CD4-positive, alpha-beta T cell (primary cell): ENCODE results near the gene PRSS27. TPM values are rescaled to one million over a fixed set of nuclear protein-coding genes. Genes with fewer than 3 reads are reported as not detected.
"Not testable (repeated sequence)": the region's sequence is repeated elsewhere in the genome, so short reads cannot be mapped to it uniquely, and the experiment has no call there.

ENCODE experiments used
- ATAC-seq: fragments of 200-7000 bp; cut with Tn5 transposase; one replicate; pipeline ENCODE4 v1.10.0; 2022; ENCODE audit warnings: mild to moderate bottlenecking; ENCODE audit not compliant: poor library complexity
- CTCF ChIA-PET: fragments of 350-600 bp; sonication (Branson Sonifier 250); formaldehyde crosslinking; loops from one replicate; lab custom pipeline; 2021; ENCODE audit warnings: antibody characterized with exemption, inconsistent platforms; lab: Charles Lee
- POLR2A ChIA-PET: fragments of 350-600 bp; sonication (Branson Sonifier 250); formaldehyde crosslinking; loops from one replicate; lab custom pipeline; 2021; ENCODE audit warnings: antibody characterized with exemption, inconsistent platforms; lab: Charles Lee
- DNase-seq, 14 experiments: peaks; one replicate each; pipeline ENCODE4 v3.0.0-alpha.2; 2013 to 2020; ENCODE audit warnings: mixed read lengths in 2 of 14
- H3K27ac ChIP-seq, 2 donors: one replicate each; pipeline versions ENCODE4 v1.5.1 to v1.7.0; 2013; ENCODE audit warnings: low read length in 2 of 2, low read depth in 1 of 2, mild to moderate bottlenecking in 1 of 2
- H3K27me3 ChIP-seq, 2 experiments: 1 replicate in 1 of 2; 2 replicates in 1 of 2; pipeline versions ENCODE4 v1.6.1 to v1.7.0; 2013; ENCODE audit warnings: low read length in 2 of 2, control low read depth in 1 of 2, mild to moderate bottlenecking in 1 of 2, moderate library complexity in 1 of 2; ENCODE audit not compliant: insufficient read depth in 2 of 2, control insufficient read depth in 1 of 2
- H3K36me3 ChIP-seq: one replicate; pipeline ENCODE4 v1.6.1; 2013; ENCODE audit warnings: low read length, control low read depth; ENCODE audit not compliant: insufficient read depth
- H3K4me1 ChIP-seq: one replicate; pipeline ENCODE4 v1.6.1; 2013; ENCODE audit warnings: low read length, control low read depth; ENCODE audit not compliant: insufficient read depth
- H3K4me3 ChIP-seq: one replicate; pipeline ENCODE4 v1.5.1; 2013; ENCODE audit warnings: mild to moderate bottlenecking, low read length, moderate library complexity
- H3K9me3 ChIP-seq, 2 experiments: 1 replicate in 1 of 2; 2 replicates in 1 of 2; pipeline versions ENCODE4 v1.6.1 to v1.7.0; 2013; ENCODE audit warnings: low read length in 2 of 2, mild to moderate bottlenecking in 2 of 2, control low read depth in 1 of 2, moderate library complexity in 1 of 2; ENCODE audit not compliant: control insufficient read depth in 1 of 2, insufficient read depth in 1 of 2
- H3K27ac Mint-ChIP-seq: one replicate; pipeline ENCODE4 v1.8.0; 2020; ENCODE audit warnings: mixed read lengths
- H3K27me3 Mint-ChIP-seq: one replicate; pipeline ENCODE4 v1.8.0; 2021; ENCODE audit warnings: mixed read lengths
- H3K36me3 Mint-ChIP-seq: one replicate; pipeline ENCODE4 v1.8.0; 2021; ENCODE audit warnings: low read depth, mixed read lengths
- H3K4me1 Mint-ChIP-seq: one replicate; pipeline ENCODE4 v1.8.0; 2021; ENCODE audit warnings: low read depth, mixed read lengths
- H3K4me3 Mint-ChIP-seq: one replicate; pipeline ENCODE4 v1.8.0; 2020; ENCODE audit warnings: mild to moderate bottlenecking, mixed read lengths
- H3K9me3 Mint-ChIP-seq: one replicate; pipeline ENCODE4 v1.8.0; 2020; ENCODE audit warnings: mixed read lengths
- CTCF ChIP-seq: fragments of 200-600 bp; IDR thresholded peaks from one replicate; pipeline ENCODE4 v1.8.0; 2022; ENCODE audit warnings: antibody characterized with exemption, mild to moderate bottlenecking
- intact Hi-C, 2 experiments: fragments of 100-400 bp; cut with DNase I in 1 of 2; cut with micrococcal nuclease in 1 of 2; formaldehyde crosslinking; loops; one replicate each; pipeline versions ENCODE4 v1.15.1 to v1.9.0; 2023 to 2025; cut with DNase I, micrococcal nuclease
- total RNA-seq, 174 experiments: library from RNA in 2 of 174; stranded (reverse) in 2 of 174; gene quantifications; one replicate each; pipeline ENCODE4 v1.2.3 and lab custom pipeline; 2021 to 2026

Gene PRSS27
- total RNA-seq, 2 experiments from 2014 or later = 0.28 to 0.44 TPM

- Mint-ChIP-seq H3K4me1 (no peaks in the 10 kb centered on the region), H3K36me3 (no peaks in the 10 kb centered on the region), H3K27me3 (peaks cover 10% of the 10 kb centered on the region), H3K4me3 (no peak overlapping the region), H3K9me3 (no peaks in the 10 kb centered on the region), H3K27ac (no peak overlapping the region)
- Histone ChIP-seq H3K36me3 (no peaks in the 10 kb centered on the region), H3K9me3 (no peaks in the 10 kb centered on the region), H3K27me3 (peaks cover 0 to 2% of the 10 kb centered on the region in 2 experiments), H3K4me1 (peaks cover 13% of the 10 kb centered on the region), H3K27ac (no peak overlapping the region), H3K4me3 (no peak overlapping the region)
- CTCF ChIA-PET = no interaction called here
- intact Hi-C loops = loop anchor here in 1 of 2 experiments (5.0 kb wide), 1 partner anchor 143 kb away; no protein-coding TSS in a partner anchor
- POLR2A ChIA-PET = no interaction called here
- ATAC-seq = no peak
- TF ChIP-seq CTCF = no peak
- no peak for DNase-seq
These were observed 4.2 kb upstream of the PRSS27 start for GRCh38 chr16:2724088-2724676.

- H3K4me1 Mint-ChIP-seq, POLR2A ChIA-PET, H3K27me3 Mint-ChIP-seq, ATAC-seq, CTCF ChIA-PET, H3K9me3 Mint-ChIP-seq, H3K9me3 ChIP-seq, DNase-seq, H3K27ac ChIP-seq, H3K27me3 ChIP-seq, H3K36me3 Mint-ChIP-seq, H3K36me3 ChIP-seq: not testable (repeated sequence)
- intact Hi-C loops = loop anchor here in 1 of 2 experiments (1.0 to 5.0 kb wide), 5 partner anchors 29 to 146 kb away; partner anchors contain the start of genes ELOB and KCTD5
- Mint-ChIP-seq H3K27ac (peak overlapping the region; percentile 30), H3K4me3 (peak overlapping the region; percentile 78)
- peak overlapping the region; percentile 42 for H3K4me3 ChIP-seq
- TF ChIP-seq CTCF = peak; percentile 36
- H3K4me1 ChIP-seq = peaks cover 13% of the 10 kb centered on the region
These were observed 1.7 kb upstream of the PRSS27 start for GRCh38 chr16:2721634-2722173.

DNA sequence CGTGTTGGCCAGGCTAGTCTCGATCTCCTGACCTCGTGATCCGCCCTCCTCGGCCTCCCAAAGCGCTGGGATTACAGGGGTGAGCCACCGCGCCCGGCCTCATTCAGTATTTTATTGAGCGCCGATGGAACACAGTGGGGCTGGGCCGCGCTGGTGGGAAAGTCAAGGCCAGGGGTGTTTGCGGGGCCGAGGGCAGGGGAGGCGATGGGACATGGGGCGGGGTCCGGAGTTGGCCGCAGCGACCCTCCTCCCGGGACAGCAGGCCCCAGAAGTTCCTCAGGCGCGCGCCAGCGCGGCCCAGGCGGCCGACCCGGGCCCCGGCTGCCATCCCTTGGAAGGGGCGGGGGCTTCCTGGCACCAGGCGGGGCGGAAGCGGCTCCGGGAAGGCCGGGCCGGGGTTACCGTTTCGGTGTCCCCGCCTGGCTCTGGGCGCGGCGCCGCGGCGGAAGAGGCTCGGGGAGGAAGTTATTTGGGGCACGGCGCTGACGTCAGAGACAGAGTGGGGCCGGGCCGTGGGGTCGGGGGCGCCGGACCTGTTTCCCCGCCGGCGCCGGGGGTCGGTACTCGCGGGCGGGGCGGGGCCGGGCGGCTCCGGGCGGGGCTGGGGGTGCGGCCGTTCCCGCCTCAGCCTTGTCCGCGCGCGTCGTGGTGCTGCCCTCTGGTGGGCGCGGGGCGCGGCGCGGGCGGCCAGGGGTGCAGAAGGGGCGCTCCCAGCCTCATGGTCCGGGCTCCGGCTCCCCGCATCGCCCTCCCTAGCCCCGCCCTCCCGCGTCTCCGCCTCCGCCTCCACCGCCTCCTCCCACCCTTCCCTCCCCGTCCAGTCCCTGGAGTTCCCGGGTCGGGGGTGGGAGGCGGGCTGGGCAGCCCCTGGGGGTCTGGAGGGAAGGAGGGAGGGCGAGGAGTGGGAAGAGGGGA, 952 bp upstream of the PRSS27 start:
- Histone ChIP-seq H3K4me1 (peaks cover 14% of the 10 kb centered on the region), H3K4me3 (peak overlapping the region; percentile 55), H3K9me3 (no peaks in the 10 kb centered on the region), H3K27ac (peak overlapping the region in 1 of 2 donors; percentile 35), H3K36me3 (no peaks in the 10 kb centered on the region), H3K27me3 (peaks cover 0 to 2% of the 10 kb centered on the region in 2 experiments)
- peaks cover 10% of the 10 kb centered on the region for H3K27me3 Mint-ChIP-seq
- ATAC-seq (peak; percentile 87), DNase-seq (peak; percentile 70 to 94 (median 82))
- POLR2A ChIA-PET = interaction anchor here (0.7 kb wide), 1 partner anchor 1533 kb away, joined by 3 read pairs; no protein-coding TSS in a partner anchor
- TF ChIP-seq CTCF = peak; percentile 59
- no peaks in the 10 kb centered on the region for H3K36me3 Mint-ChIP-seq
- H3K4me1 Mint-ChIP-seq = no peaks in the 10 kb centered on the region
- no peaks in the 10 kb centered on the region for H3K9me3 Mint-ChIP-seq
- peak overlapping the region; percentile 81 for H3K4me3 Mint-ChIP-seq
- intact Hi-C loops = loop anchor here in 1 of 2 experiments (1.0 to 5.0 kb wide), 4 partner anchors 39 to 146 kb away; partner anchors contain the start of genes ELOB and KCTD5
- peak overlapping the region; percentile 30 for H3K27ac Mint-ChIP-seq
- CTCF ChIA-PET = no interaction called here
